Thoracic aorta (tissue), 2 donors: ENCODE results near the gene PPIF. TPM values are rescaled to one million over a fixed set of nuclear protein-coding genes. Genes with fewer than 3 reads are reported as not detected.

Source experiments
- ATAC-seq: fragments of 150-250 bp; one replicate; pipeline ENCODE4 v1.8.0; 2017; ENCODE audit warnings: low read depth; ENCODE audit not compliant: insufficient number of reproducible peaks, low FRiP score
- DNase-seq: peaks from one replicate; pipeline ENCODE4 v3.0.0-alpha.2; 2020; ENCODE audit warnings: low spot score
- H3K27ac ChIP-seq, 2 donors: fragments of 200-600 bp; sonication (generic); 1 replicate in 1 of 2; 2 replicates in 1 of 2; pipeline ENCODE4 v1.5.1; 2016; ENCODE audit warnings: mild to moderate bottlenecking in 2 of 2, moderate library complexity in 2 of 2
- H3K27me3 ChIP-seq: fragments of 200-600 bp; sonication (generic); replicated peaks from 2 replicates; pipeline ENCODE4 v1.6.0; 2016; ENCODE audit warnings: mild to moderate bottlenecking; ENCODE audit not compliant: insufficient read depth
- H3K36me3 ChIP-seq: fragments of 200-600 bp; sonication (generic); one replicate; pipeline ENCODE4 v1.5.1; 2016
- H3K4me1 ChIP-seq, 2 donors: fragments of 200-600 bp; sonication (generic); 1 replicate in 1 of 2; 2 replicates in 1 of 2; pipeline versions ENCODE4 v1.5.1 to v1.6.0; 2016; ENCODE audit warnings: low read depth in 2 of 2, mild to moderate bottlenecking in 1 of 2; ENCODE audit not compliant: control insufficient read depth in 1 of 2
- H3K4me3 ChIP-seq: fragments of 200-600 bp; sonication (generic); 2 replicates; pipeline ENCODE4 v1.5.1; 2016; ENCODE audit warnings: mild to moderate bottlenecking
- H3K9me3 ChIP-seq: fragments of 200-600 bp; sonication (generic); 2 replicates; pipeline ENCODE4 v1.5.1; 2016
- CTCF ChIP-seq: fragments of 200-600 bp; sonication (generic); IDR thresholded peaks from one replicate; pipeline ENCODE4 v1.5.1; 2019; ENCODE audit warnings: antibody characterized with exemption
- total RNA-seq, 2 donors: library from RNA; depleted of rRNA; stranded (reverse); fragments of >200 nt; gene quantifications; one replicate each; pipeline versions ENCODE4 v1.1.0 to v1.2.3, GENCODE V29; 2016

PPIF gene
- total RNA-seq, 2 donors from 2014 or later: 5.7 to 44.2 TPM

GRCh38 chr10:79397575-79398303, 50.5 kb downstream of the PPIF start:
- H3K27me3 ChIP-seq: no peaks in the 10 kb centered on the region
- DNase-seq (no peak), ATAC-seq (no peak)
- H3K27ac ChIP-seq: peak overlapping the region; percentile 88 to 89
- H3K36me3 ChIP-seq: peaks cover 7% of the 10 kb centered on the region
- peaks cover 45 to 67% of the 10 kb centered on the region in 2 donors for H3K4me1 ChIP-seq
- H3K4me3 ChIP-seq: no peak overlapping the region
- no peak for TF ChIP-seq CTCF
- no peaks in the 10 kb centered on the region for H3K9me3 ChIP-seq

GRCh38 chr10:79398642-79399041, 51.4 kb downstream of the PPIF start:
- H3K27me3 ChIP-seq: no peaks in the 10 kb centered on the region
- H3K4me3 ChIP-seq: no peak overlapping the region
- ATAC-seq (no peak), DNase-seq (no peak)
- H3K4me1 ChIP-seq: peaks cover 54 to 76% of the 10 kb centered on the region in 2 donors
- no peaks in the 10 kb centered on the region for H3K9me3 ChIP-seq
- no peak for TF ChIP-seq CTCF
- peak overlapping the region; percentile 88 to 89 for H3K27ac ChIP-seq
- peaks cover 4% of the 10 kb centered on the region for H3K36me3 ChIP-seq

GRCh38 chr10:79399223-79399831, 52.1 kb downstream of the PPIF start:
- Histone ChIP-seq H3K27me3 (no peaks in the 10 kb centered on the region), H3K4me3 (peak overlapping the region; percentile 55), H3K9me3 (no peaks in the 10 kb centered on the region), H3K4me1 (peaks cover 60 to 83% of the 10 kb centered on the region in 2 donors), H3K27ac (peak overlapping the region; percentile 88 to 89), H3K36me3 (peaks cover under 1% of the 10 kb centered on the region)
- TF ChIP-seq CTCF: no peak
- DNase-seq (peak; percentile 78), ATAC-seq (peak; percentile 45)

GRCh38 chr10:79400146-79401004, 53.1 kb downstream of the PPIF start:
- no peak for DNase-seq
- Histone ChIP-seq H3K9me3 (no peaks in the 10 kb centered on the region), H3K36me3 (no peaks in the 10 kb centered on the region), H3K27ac (peak overlapping the region; percentile 88 to 89), H3K4me1 (peaks cover 71 to 94% of the 10 kb centered on the region in 2 donors), H3K4me3 (peak overlapping the region; percentile 55), H3K27me3 (no peaks in the 10 kb centered on the region)
- no peak for ATAC-seq
- TF ChIP-seq CTCF: peak; percentile 59
